HG02588 (cell line): ENCODE measurements around the gene CD19.
"Not testable (repeated sequence)": the region's sequence is repeated elsewhere in the genome, so short reads cannot be mapped to it uniquely, and the experiment has no call there.

Experiments
- ATAC-seq: cut with Tn5 transposase; IDR thresholded peaks from one replicate; pipeline ENCODE4 v1.9.1; 2021; ENCODE audit warnings: mild to moderate bottlenecking, moderate library complexity; ENCODE audit not compliant: unreplicated experiment

The CD19 gene

GRCh38 chr16:28980330-28980729 lies 48.6 kb downstream of the CD19 start:
- ATAC-seq: not testable (repeated sequence)

GRCh38 chr16:28980929-28981328 lies 49.2 kb downstream of the CD19 start:
- ATAC-seq: no peak

- ATAC-seq: no peak
Observed at GRCh38 chr16:28981517-28981916, 49.7 kb downstream of the CD19 start.

GRCh38 chr16:28982418-28982817 lies 50.6 kb downstream of the CD19 start:
- ATAC-seq: no peak

GRCh38 chr16:28982949-28983348 lies 51.2 kb downstream of the CD19 start:
- no peak for ATAC-seq

GRCh38 chr16:28983644-28984043 lies 51.9 kb downstream of the CD19 start:
- no peak for ATAC-seq

- no peak for ATAC-seq
Observed at GRCh38 chr16:28984091-28984490, 52.3 kb downstream of the CD19 start.

- no peak for ATAC-seq
Observed at GRCh38 chr16:28984619-28985135, 52.9 kb downstream of the CD19 start, which contains the start of gene LAT. Gene LAT, plus strand, starts transcription at chr16:28985052. Its CDS starts 366 bp downstream, at chr16:28985418.

- ATAC-seq: no peak
Observed at GRCh38 chr16:28985211-28986041, 53.7 kb downstream of the CD19 start.

GRCh38 chr16:28986046-28986445 lies 54.3 kb downstream of the CD19 start:
- no peak for ATAC-seq

GRCh38 chr16:28986492-28986891 lies 54.7 kb downstream of the CD19 start:
- ATAC-seq: no peak

- ATAC-seq: no peak
Observed at GRCh38 chr16:28987170-28987853, 55.5 kb downstream of the CD19 start.
